Fibroblast of pulmonary artery (primary cell): ENCODE results near the gene UST.

Experiments used
- DNase-seq: peaks from one replicate; pipeline ENCODE4 v3.0.0-alpha.2; 2010; ENCODE audit warnings: low read depth
- H3K4me3 ChIP-seq: replicated peaks from 2 replicates; pipeline ENCODE4 v1.5.1; 2011; ENCODE audit warnings: low read depth, mild to moderate bottlenecking, control low read depth, low read length, moderate library complexity
- CTCF ChIP-seq: IDR thresholded peaks from 2 replicates; pipeline ENCODE4 v1.5.1; 2011; ENCODE audit warnings: mild to moderate bottlenecking, control low read depth, low read length, inconsistent platforms; ENCODE audit errors: missing control alignments

Gene UST

GRCh38 chr6:148790817-148791216 lies 44.0 kb downstream of the UST start:
- TF ChIP-seq CTCF: no peak
- no peak for DNase-seq
- no peak overlapping the region for H3K4me3 ChIP-seq

- no peak overlapping the region for H3K4me3 ChIP-seq
- no peak for TF ChIP-seq CTCF
- no peak for DNase-seq
These were observed 44.5 kb downstream of the UST start for GRCh38 chr6:148791372-148791771.

- no peak overlapping the region for H3K4me3 ChIP-seq
- no peak for DNase-seq
- no peak for TF ChIP-seq CTCF
These were observed 46.9 kb downstream of the UST start for GRCh38 chr6:148793721-148794120.

GRCh38 chr6:148794797-148795196 lies 48.0 kb downstream of the UST start:
- no peak for DNase-seq
- no peak overlapping the region for H3K4me3 ChIP-seq
- no peak for TF ChIP-seq CTCF

GRCh38 chr6:148795563-148795962 lies 48.7 kb downstream of the UST start:
- no peak for TF ChIP-seq CTCF
- no peak overlapping the region for H3K4me3 ChIP-seq
- no peak for DNase-seq

GRCh38 chr6:148799647-148800046 lies 52.8 kb downstream of the UST start:
- DNase-seq: no peak
- no peak overlapping the region for H3K4me3 ChIP-seq
- TF ChIP-seq CTCF: no peak

GRCh38 chr6:148800536-148800935 lies 53.7 kb downstream of the UST start:
- TF ChIP-seq CTCF: no peak
- H3K4me3 ChIP-seq: no peak overlapping the region
- peak; percentile 43 for DNase-seq
